ENCODE results near the gene KRT7.

GRCh38 chr12:52221912-52222457 is 11.1 kb upstream of the KRT7 start:
- TF ChIP-seq EZH2 (IDR thresholded peaks at IDR 0.05; ENCODE audit: insufficient read depth, poor library complexity, severe bottlenecking) (no peak), EZH2phosphoT487 (IDR thresholded peaks at IDR 0.05; ENCODE audit: insufficient read depth, low read depth) (no peak)

All from GM23248 (cell line).